GM20000 (cell line): ENCODE measurements around the gene CSNK1G2.

Experiments used
- DNase-seq: peaks from one replicate; pipeline ENCODE4 v3.0.0; 2012; ENCODE audit warnings: low spot score
- CTCF ChIP-seq: IDR thresholded peaks from 2 replicates; pipeline ENCODE4 v1.5.1; 2012; ENCODE audit warnings: mild to moderate bottlenecking, control low read depth; ENCODE audit errors: extremely low read depth, missing control alignments

CSNK1G2 gene

GRCh38 chr19:1944916-1945561 is 4.1 kb downstream of the CSNK1G2 start:
- no peak for TF ChIP-seq CTCF
- no peak for DNase-seq

GRCh38 chr19:1945899-1946298 is 4.9 kb downstream of the CSNK1G2 start:
- peak; percentile 35 for DNase-seq
- no peak for TF ChIP-seq CTCF

GRCh38 chr19:1947651-1948209 is 6.8 kb downstream of the CSNK1G2 start:
- TF ChIP-seq CTCF = no peak
- DNase-seq = no peak

- TF ChIP-seq CTCF = no peak
- DNase-seq = no peak
Measured at GRCh38 chr19:1949304-1950101, 8.5 kb downstream of the CSNK1G2 start.

- TF ChIP-seq CTCF = no peak
- no peak for DNase-seq
Measured at GRCh38 chr19:1950640-1951039, 9.7 kb downstream of the CSNK1G2 start.

- TF ChIP-seq CTCF = no peak
- no peak for DNase-seq
Measured at GRCh38 chr19:1952635-1953034, 11.7 kb downstream of the CSNK1G2 start.

- DNase-seq = no peak
- no peak for TF ChIP-seq CTCF
Measured at GRCh38 chr19:1953037-1953436, 12.1 kb downstream of the CSNK1G2 start.
